GM12878 (cell line): Measurements from ENCODE around the gene FGF14. TPM values are rescaled to one million over a fixed set of nuclear protein-coding genes. Genes with fewer than 3 reads are reported as not detected.
"Not testable (repeated sequence)": the region's sequence is repeated elsewhere in the genome, so short reads cannot be mapped to it uniquely, and the experiment has no call there.

Source experiments
- ATAC-seq: fragments of 200-7000 bp; cut with Tn5 transposase; 3 replicates; pipeline ENCODE4 v1.9.1; 2020; ENCODE audit warnings: mild to moderate bottlenecking, moderate library complexity
- BruUV-seq: library from RNA; stranded (reverse); fragments of 400-500 nt; replicated peaks from 2 replicates; lab custom pipeline; 2021; lab: Mats Ljungman, UMichigan
- CTCF ChIA-PET: fragments of 300-600 bp; sonication (Branson Sonifier 250); formaldehyde crosslinking; extraction: SDS; loops from one replicate; lab custom pipeline; 2021; ENCODE audit warnings: inconsistent platforms; lab: Yijun Ruan, JAX
- POLR2A ChIA-PET: fragments of 350-600 bp; formaldehyde crosslinking; extraction: SDS; loops from one replicate; lab custom pipeline; 2021; ENCODE audit warnings: inconsistent platforms; lab: Charles Lee
- RAD21 ChIA-PET: fragments of 300-600 bp; sonication (Branson Sonifier 250); formaldehyde crosslinking; loops from one replicate; lab custom pipeline; 2023; ENCODE audit warnings: antibody characterized with exemption; ENCODE audit not compliant: unreplicated experiment; lab: Charles Lee
- SMC1A ChIA-PET: fragments of 300-600 bp; sonication (Branson Sonifier 250); formaldehyde crosslinking; loops from one replicate; lab custom pipeline; 2023; ENCODE audit not compliant: unreplicated experiment, uncharacterized antibody; lab: Charles Lee
- DNase-seq: peaks from one replicate; pipeline ENCODE4 v3.0.0-alpha.2; 2011; ENCODE audit warnings: low read depth, low spot score
- FAIRE-seq: peaks from 3 replicates; lab custom pipeline; 2011; peaks lifted over from hg19 to GRCh38; lab: Jason Lieb, UNC
- H2AFZ ChIP-seq: 2 replicates; pipeline ENCODE4 v1.6.0; 2011; ENCODE audit warnings: low read depth, low read length, control low read depth; ENCODE audit not compliant: control insufficient read depth
- H3K27ac ChIP-seq: 2 replicates; pipeline ENCODE4 v1.5.1; 2011; ENCODE audit warnings: control low read depth; ENCODE audit not compliant: control insufficient read depth, insufficient read depth
- H3K27me3 ChIP-seq, 2 experiments: replicated peaks in 1 of 2; 2 replicates each; pipeline versions ENCODE4 v1.6.0 to v1.6.1; 2011; ENCODE audit warnings: low read length in 1 of 2; ENCODE audit not compliant: control insufficient read depth in 2 of 2, insufficient read depth in 2 of 2
- H3K36me3 ChIP-seq, 2 experiments: 2 replicates each; pipeline ENCODE4 v1.5.1; 2011; ENCODE audit warnings: low read length in 1 of 2; ENCODE audit not compliant: control insufficient read depth in 2 of 2, insufficient read depth in 2 of 2
- H3K4me1 ChIP-seq: 2 replicates; pipeline ENCODE4 v1.6.1; 2011; ENCODE audit warnings: mild to moderate bottlenecking, low read length, moderate library complexity, mixed read lengths; ENCODE audit not compliant: control insufficient read depth, insufficient read depth
- H3K4me2 ChIP-seq: 2 replicates; pipeline ENCODE4 v1.6.0; 2011; ENCODE audit warnings: control low read depth; ENCODE audit not compliant: control insufficient read depth, insufficient read depth
- H3K4me3 ChIP-seq: fragments of 200-600 bp; sonication (generic); 2 replicates; pipeline ENCODE4 v1.5.1; 2016
- H3K79me2 ChIP-seq: 2 replicates; pipeline ENCODE4 v1.6.0; 2011; ENCODE audit warnings: low read length; ENCODE audit not compliant: control insufficient read depth, insufficient read depth
- H3K9ac ChIP-seq: 2 replicates; pipeline ENCODE4 v1.8.0; 2011; ENCODE audit warnings: low read length, control low read depth, mixed read lengths; ENCODE audit not compliant: control insufficient read depth, insufficient read depth
- H3K9me3 ChIP-seq: replicated peaks from 3 replicates; pipeline ENCODE4 v1.5.1; 2011; ENCODE audit warnings: mild to moderate bottlenecking, low read length; ENCODE audit not compliant: control insufficient read depth, insufficient read depth
- H4K20me1 ChIP-seq: 2 replicates; pipeline ENCODE4 v1.6.0; 2011; ENCODE audit not compliant: control insufficient read depth, insufficient read depth
- BRCA1 ChIP-seq: IDR thresholded peaks from 2 replicates; pipeline ENCODE4 v1.6.1; 2011; ENCODE audit warnings: low read depth, low read length, improper control_type of control experiment
- CBX5 ChIP-seq: sonication (generic); IDR thresholded peaks from 2 replicates; pipeline ENCODE4 v1.6.1; 2016; ENCODE audit warnings: low read depth, moderate library complexity, mild to moderate bottlenecking, inconsistent platforms
- CREB1 ChIP-seq: IDR thresholded peaks from 2 replicates; pipeline ENCODE4 v1.6.1; 2012; ENCODE audit warnings: low read depth, mild to moderate bottlenecking, inconsistent platforms
- DPF2 ChIP-seq: fragments of 450-650 bp; IDR thresholded peaks from 2 replicates; pipeline ENCODE4 v1.6.1; 2017; ENCODE audit warnings: mild to moderate bottlenecking
- ELK1 ChIP-seq: IDR thresholded peaks from 2 replicates; pipeline ENCODE4 v1.6.1; 2012; ENCODE audit warnings: low read depth, low read length, improper control_type of control experiment
- HDAC6 ChIP-seq: fragments of 200-600 bp; sonication (generic); IDR thresholded peaks from one replicate; pipeline ENCODE4 v1.8.0; 2017; ENCODE audit warnings: antibody characterized with exemption; ENCODE audit not compliant: unreplicated experiment
- HDGF ChIP-seq: fragments of 450-650 bp; IDR thresholded peaks from 2 replicates; pipeline ENCODE4 v1.6.1; 2016; ENCODE audit warnings: antibody characterized with exemption
- KAT2A ChIP-seq: conservative IDR thresholded peaks from 2 replicates; pipeline ENCODE4 v1.6.1; 2011; ENCODE audit warnings: low read depth, low read length; ENCODE audit not compliant: control insufficient read depth
- NR2F1 ChIP-seq: fragments of 450-650 bp; conservative IDR thresholded peaks from 2 replicates; pipeline ENCODE4 v1.6.1; 2017; ENCODE audit warnings: mild to moderate bottlenecking
- TARDBP ChIP-seq: IDR thresholded peaks from 2 replicates; pipeline ENCODE4 v1.6.1; 2016; ENCODE audit warnings: borderline replicate concordance
- ZZZ3 ChIP-seq: IDR thresholded peaks from 2 replicates; pipeline ENCODE4 v1.6.1; 2011; ENCODE audit warnings: low read depth; ENCODE audit not compliant: control insufficient read depth, insufficient read length
- WGBS: methylation state at CpG from one replicate; pipeline ENCODE4 v1.1.6; 2016; ENCODE audit warnings: low lambda C conversion rate; ENCODE audit not compliant: insufficient replicate concordance, insufficient coverage; ENCODE audit errors: missing lambda C conversion rate; 5-methylcytosine and 5-hydroxymethylcytosine counted together
- in situ Hi-C: fragments of 300-500 bp; cut with MboI; formaldehyde crosslinking; loops from 9 replicates; pipeline ENCODE4 v1.14.3; 2018; ENCODE audit warnings: mixed read lengths
- intact Hi-C: fragments of 100-400 bp; cut with micrococcal nuclease; formaldehyde crosslinking; loops from one replicate; pipeline ENCODE4 v1.14.2; 2022; ENCODE audit not compliant: unreplicated experiment
- polyA plus RNA-seq, 11 experiments: library from polyadenylated mRNA; depleted of rRNA in 4 of 11; unstranded in 6 of 11; stranded (reverse) in 5 of 11; fragments of >200 nt; fragmentation: Nextera tagmentation in 4 of 11; fragmentation: Illumina TruSeq in 1 of 11; extraction: Ambion mirVana in 4 of 11; extraction: Trizol in 1 of 11; gene quantifications; 1 replicate in 1 of 11; 2 replicates in 10 of 11; pipeline versions ENCODE4 v1.2.1 to v1.2.3, GENCODE V29; 2011 to 2016; ENCODE audit warnings: inconsistent platforms in 2 of 11, missing spikeins in 2 of 11, low read depth in 1 of 11
- total RNA-seq, 4 experiments: library from RNA; depleted of rRNA in 3 of 4; stranded (reverse); fragments of >200 nt in 3 of 4; fragmentation: Illumina TruSeq in 1 of 4; extraction: Trizol in 1 of 4; gene quantifications; 2 replicates each; pipeline versions ENCODE4 v1.2.1 to v1.2.3, GENCODE V29; 2013 to 2021

Gene FGF14
- total and polyA plus RNA-seq, 10 of the 15 experiments (the other 5 are each of a cell fraction or from before 2014, with no cell fraction given), result under 0.01 to 0.44 (median 0.04) TPM

GRCh38 chr13:102138635-102139190 lies 263.1 kb downstream of the FGF14 start:
- Histone ChIP-seq H3K4me1 (no peaks in the 10 kb centered on the region), H3K36me3 (no peaks in the 10 kb centered on the region), H3K4me2 (no peak overlapping the region), H3K9me3 (no peaks in the 10 kb centered on the region), H4K20me1 (no peaks in the 10 kb centered on the region), H3K27ac (no peak overlapping the region), H3K9ac (no peak overlapping the region), H3K27me3 (no peaks in the 10 kb centered on the region), H3K4me3 (no peak overlapping the region), H3K79me2 (no peaks in the 10 kb centered on the region), H2AFZ (no peak overlapping the region)
- FAIRE-seq, result no peak
- 11% methylated on average over 3 of the region's 3 CpGs for WGBS
- ChIA-PET SMC1A (no interaction called here), RAD21 (no interaction called here), POLR2A (no interaction called here), CTCF (interaction anchor here (1.0 kb wide), 1 partner anchor 15 kb away, joined by 3 read pairs; no protein-coding TSS in a partner anchor)
- in situ Hi-C loops (loop anchor here (25.0 kb wide), 1 partner anchor 324 kb away; no protein-coding TSS in a partner anchor), intact Hi-C loops (no loop called here)
- TF ChIP-seq CREB1 (no peak), KAT2A (no peak), NR2F1 (no peak), DPF2 (no peak), TARDBP (no peak), BRCA1 (no peak), ELK1 (no peak), ZZZ3 (no peak), CBX5 (no peak), HDAC6 (no peak), HDGF (no peak)
- BruUV-seq, result no TSS peak
- DNase-seq, result no peak
- ATAC-seq, result no peak

- H2AFZ ChIP-seq, H4K20me1 ChIP-seq, FAIRE-seq, H3K27ac ChIP-seq, H3K9ac ChIP-seq, ATAC-seq, H3K79me2 ChIP-seq, H3K9me3 ChIP-seq, H3K4me3 ChIP-seq, H3K36me3 ChIP-seq, RAD21 ChIA-PET, intact Hi-C loops, DNase-seq, H3K4me1 ChIP-seq, BruUV-seq, POLR2A ChIA-PET, H3K27me3 ChIP-seq, H3K4me2 ChIP-seq: not testable (repeated sequence)
- 5% methylated on average over 4 of the region's 4 CpGs for WGBS
- ChIA-PET SMC1A (interaction anchor here (1.7 kb wide), 1 partner anchor 318 kb away, joined by 4 read pairs; no protein-coding TSS in a partner anchor), CTCF (interaction anchor here (1.0 kb wide), 1 partner anchor 418 kb away, joined by 3 read pairs; no protein-coding TSS in a partner anchor)
- in situ Hi-C loops, result loop anchor here (25.0 kb wide), 1 partner anchor 324 kb away; no protein-coding TSS in a partner anchor
These were observed 263.9 kb downstream of the FGF14 start for GRCh38 chr13:102137904-102138303.
